ENCODE data around the gene TRABD2B.

DNA sequence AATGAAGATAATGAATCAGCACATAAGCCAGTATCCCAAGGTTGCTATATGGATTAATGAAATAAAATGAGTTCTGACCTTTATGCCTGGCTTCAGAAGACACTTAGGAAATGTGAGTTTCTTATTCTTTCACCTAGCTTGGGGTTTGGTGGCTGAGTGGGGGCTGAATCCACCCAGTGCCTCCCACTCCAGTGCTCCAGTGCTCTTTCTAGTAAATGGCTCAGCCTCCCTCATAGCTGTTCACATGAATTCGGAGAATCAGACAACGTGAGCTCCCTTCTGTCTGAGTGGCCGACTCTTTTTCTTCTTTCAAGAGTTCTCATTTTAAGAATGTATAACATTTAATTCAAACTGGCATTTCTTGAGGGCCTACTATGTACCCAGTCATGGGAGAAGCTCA, 43.5 kb downstream of the TRABD2B start:
- no peak for TF ChIP-seq NFYB (CRISPR knock-in tag; IDR thresholded peaks at IDR 0.05)
- TF ChIP-seq ZNF383 (CRISPR knock-in tag; IDR thresholded peaks at IDR 0.05; ENCODE audit: borderline replicate concordance), result no peak
- TF ChIP-seq FOXA1 (IDR thresholded peaks at IDR 0.05), result no peak
- TF ChIP-seq FOXA1 (CRISPR knock-in tag; IDR thresholded peaks at IDR 0.05), result no peak
- no peak for TF ChIP-seq ZBTB1 (CRISPR knock-in tag; IDR thresholded peaks at IDR 0.05; ENCODE audit: borderline replicate concordance)
- TF ChIP-seq TP53 (CRISPR knock-in tag; conservative IDR thresholded peaks at IDR 0.05), result no peak
- no peak for TF ChIP-seq ETV6 (CRISPR knock-in tag; conservative IDR thresholded peaks at IDR 0.05)
- TF ChIP-seq JUNB (CRISPR knock-in tag; IDR thresholded peaks at IDR 0.05; ENCODE audit: borderline replicate concordance), result no peak
